Measurements from ENCODE around the gene NLGN4X. TPM values are rescaled to one million over a fixed set of nuclear protein-coding genes. Genes with fewer than 3 reads are reported as not detected.

Gene NLGN4X
- total RNA-seq, 1 donor from 2014 or later, result 23.5 TPM

GRCh38 chrX:5959286-5959685 is 269.4 kb downstream of the NLGN4X start:
- DNase-seq (ENCODE audit: low spot score in 2 of 2, unreplicated experiment in 2 of 2), result no peak

GRCh38 chrX:5958523-5958922 is 270.1 kb downstream of the NLGN4X start:
- Mint-ChIP-seq H3K4me3 (no peak overlapping the region), H3K27me3 (ENCODE audit: low read depth) (no peaks in the 10 kb centered on the region), H3K27ac (no peak overlapping the region), H3K36me3 (no peaks in the 10 kb centered on the region), H3K4me1 (peaks cover 2% of the 10 kb centered on the region), H3K9me3 (peaks cover 5% of the 10 kb centered on the region)
- TF ChIP-seq CTCF (IDR thresholded peaks at IDR 0.05; ENCODE audit: unreplicated experiment), result no peak
- DNase-seq (ENCODE audit: low spot score in 2 of 2, unreplicated experiment in 2 of 2), result no peak

More at GRCh38 chrX:5959286-5959685, 269.4 kb downstream of the NLGN4X start:
- H3K9me3 Mint-ChIP-seq, result peaks cover 9% of the 10 kb centered on the region
- H3K4me1 Mint-ChIP-seq, result peaks cover 2% of the 10 kb centered on the region
- TF ChIP-seq CTCF (IDR thresholded peaks at IDR 0.05; ENCODE audit: unreplicated experiment), result no peak
- no peaks in the 10 kb centered on the region for H3K36me3 Mint-ChIP-seq
- no peak overlapping the region for H3K27ac Mint-ChIP-seq
- H3K27me3 Mint-ChIP-seq (ENCODE audit: low read depth), result no peaks in the 10 kb centered on the region
- H3K4me3 Mint-ChIP-seq, result no peak overlapping the region

GRCh38 chrX:5957506-5957905 is 271.2 kb downstream of the NLGN4X start:
- no peak overlapping the region for H3K4me3 Mint-ChIP-seq
- TF ChIP-seq CTCF (IDR thresholded peaks at IDR 0.05; ENCODE audit: unreplicated experiment), result no peak
- H3K27me3 Mint-ChIP-seq (ENCODE audit: low read depth), result no peaks in the 10 kb centered on the region
- H3K9me3 Mint-ChIP-seq, result no peaks in the 10 kb centered on the region
- no peak for DNase-seq (ENCODE audit: low spot score in 2 of 2, unreplicated experiment in 2 of 2)
- no peak overlapping the region for H3K27ac Mint-ChIP-seq
- H3K36me3 Mint-ChIP-seq, result no peaks in the 10 kb centered on the region
- peaks cover 1% of the 10 kb centered on the region for H3K4me1 Mint-ChIP-seq

GRCh38 chrX:5936438-5936837 is 292.2 kb downstream of the NLGN4X start:
- TF ChIP-seq CTCF (IDR thresholded peaks at IDR 0.05; ENCODE audit: unreplicated experiment), result no peak
- no peaks in the 10 kb centered on the region for H3K27me3 Mint-ChIP-seq (ENCODE audit: low read depth)
- H3K4me1 Mint-ChIP-seq, result peaks cover 45% of the 10 kb centered on the region
- H3K27ac Mint-ChIP-seq, result peak overlapping the region; percentile 76
- no peak for DNase-seq (ENCODE audit: low spot score in 2 of 2, unreplicated experiment in 2 of 2)
- H3K9me3 Mint-ChIP-seq, result peaks cover 12% of the 10 kb centered on the region
- H3K36me3 Mint-ChIP-seq, result peaks cover 4% of the 10 kb centered on the region
- H3K4me3 Mint-ChIP-seq, result no peak overlapping the region

GRCh38 chrX:5928224-5928623 is 300.4 kb downstream of the NLGN4X start:
- peaks cover 2% of the 10 kb centered on the region for H3K36me3 Mint-ChIP-seq
- no peak for DNase-seq (ENCODE audit: low spot score in 2 of 2, unreplicated experiment in 2 of 2)
- no peak for TF ChIP-seq CTCF (IDR thresholded peaks at IDR 0.05; ENCODE audit: unreplicated experiment)
- no peaks in the 10 kb centered on the region for H3K27me3 Mint-ChIP-seq (ENCODE audit: low read depth)
- H3K4me1 Mint-ChIP-seq, result peaks cover 14% of the 10 kb centered on the region
- H3K4me3 Mint-ChIP-seq, result no peak overlapping the region
- peaks cover 10% of the 10 kb centered on the region for H3K9me3 Mint-ChIP-seq
- no peak overlapping the region for H3K27ac Mint-ChIP-seq

GRCh38 chrX:5916945-5917344 is 311.7 kb downstream of the NLGN4X start:
- peaks cover 36% of the 10 kb centered on the region for H3K9me3 Mint-ChIP-seq
- no peaks in the 10 kb centered on the region for H3K4me1 Mint-ChIP-seq
- no peak for DNase-seq (ENCODE audit: low spot score in 2 of 2, unreplicated experiment in 2 of 2)
- H3K27me3 Mint-ChIP-seq (ENCODE audit: low read depth), result no peaks in the 10 kb centered on the region
- peaks cover 11% of the 10 kb centered on the region for H3K36me3 Mint-ChIP-seq
- no peak overlapping the region for H3K27ac Mint-ChIP-seq
- TF ChIP-seq CTCF (IDR thresholded peaks at IDR 0.05; ENCODE audit: unreplicated experiment), result no peak
- no peak overlapping the region for H3K4me3 Mint-ChIP-seq
